SJSA1 (cell line): ENCODE measurements around the gene BDP1. TPM values are rescaled to one million over a fixed set of nuclear protein-coding genes. Genes with fewer than 3 reads are reported as not detected.
A peak's percentile ranks its signal among the peaks of the same experiment; 100 is the strongest.
"Not testable (repeated sequence)": the region's sequence is repeated elsewhere in the genome, so short reads cannot be mapped to it uniquely, and the experiment has no call there.

ENCODE experiments used
- DNase-seq, 2 experiments: peaks; one replicate each; pipeline ENCODE4 v3.0.0-alpha.2; 2015 to 2020; ENCODE audit warnings: low spot score in 2 of 2, low read depth in 1 of 2
- H3K27ac ChIP-seq: fragments of 250-450 bp; sonication (Bioruptor Pico); 2 replicates; pipeline ENCODE4 v1.5.1; 2020; ENCODE audit warnings: mild to moderate bottlenecking, moderate library complexity
- H3K27me3 ChIP-seq: fragments of 250-450 bp; sonication (Bioruptor Pico); replicated peaks from 2 replicates; pipeline ENCODE4 v1.5.1; 2020; ENCODE audit warnings: mild to moderate bottlenecking, moderate library complexity
- H3K36me3 ChIP-seq: fragments of 250-450 bp; sonication (Bioruptor Pico); 2 replicates; pipeline ENCODE4 v1.5.1; 2020; ENCODE audit warnings: mild to moderate bottlenecking
- H3K4me1 ChIP-seq: fragments of 250-450 bp; sonication (Bioruptor Pico); replicated peaks from 2 replicates; pipeline ENCODE4 v1.6.1; 2021; ENCODE audit warnings: mild to moderate bottlenecking
- H3K4me3 ChIP-seq: fragments of 250-450 bp; sonication (Bioruptor Pico); 2 replicates; pipeline ENCODE4 v1.5.1; 2020; ENCODE audit warnings: mild to moderate bottlenecking
- H3K9me3 ChIP-seq: fragments of 250-450 bp; sonication (Bioruptor Pico); replicated peaks from 2 replicates; pipeline ENCODE4 v1.5.1; 2020; ENCODE audit warnings: mild to moderate bottlenecking
- total RNA-seq: library from RNA; depleted of rRNA; stranded (reverse); fragments of >200 nt; shearing (Covaris generic); gene quantifications from 2 replicates; pipeline ENCODE4 v1.2.3, GENCODE V29; 2014

BDP1 gene
- total RNA-seq, 1 experiment from 2014 or later = 27.7 TPM

DNA sequence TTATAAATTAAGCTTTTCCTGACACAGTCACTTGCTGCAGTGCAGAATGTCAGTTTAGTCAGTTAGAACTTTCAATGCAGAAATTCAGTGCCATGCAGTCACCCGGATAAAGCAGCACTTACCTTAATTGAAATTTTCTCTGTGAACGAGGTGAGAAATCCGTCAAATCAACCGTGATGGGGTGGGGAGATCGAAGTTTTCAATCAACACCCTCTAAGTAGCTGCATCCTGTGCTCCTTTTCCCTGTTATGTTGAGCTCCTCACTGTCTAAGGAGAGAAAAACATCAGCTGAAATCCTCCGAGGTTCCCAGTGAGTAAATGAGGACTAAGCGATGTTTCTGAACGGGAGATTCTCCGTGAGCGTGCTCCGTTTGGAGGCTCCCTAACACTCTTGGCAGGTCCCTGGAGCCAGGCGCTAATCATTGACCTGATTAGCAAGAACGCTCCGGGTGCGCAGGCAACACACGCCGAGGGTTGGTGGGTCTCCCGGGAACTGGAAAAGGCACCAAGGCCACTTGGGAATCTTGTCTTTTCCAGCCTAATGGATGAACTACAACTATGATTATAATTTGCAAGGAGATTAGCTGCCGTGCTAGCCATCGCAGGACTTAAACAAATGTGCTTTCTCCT lies 9.8 kb upstream of the BDP1 start:
- not testable (repeated sequence) for DNase-seq, H3K27ac ChIP-seq, H3K36me3 ChIP-seq, H3K9me3 ChIP-seq, H3K4me1 ChIP-seq, H3K4me3 ChIP-seq
- H3K27me3 ChIP-seq = peaks cover 23% of the 10 kb centered on the region

DNA sequence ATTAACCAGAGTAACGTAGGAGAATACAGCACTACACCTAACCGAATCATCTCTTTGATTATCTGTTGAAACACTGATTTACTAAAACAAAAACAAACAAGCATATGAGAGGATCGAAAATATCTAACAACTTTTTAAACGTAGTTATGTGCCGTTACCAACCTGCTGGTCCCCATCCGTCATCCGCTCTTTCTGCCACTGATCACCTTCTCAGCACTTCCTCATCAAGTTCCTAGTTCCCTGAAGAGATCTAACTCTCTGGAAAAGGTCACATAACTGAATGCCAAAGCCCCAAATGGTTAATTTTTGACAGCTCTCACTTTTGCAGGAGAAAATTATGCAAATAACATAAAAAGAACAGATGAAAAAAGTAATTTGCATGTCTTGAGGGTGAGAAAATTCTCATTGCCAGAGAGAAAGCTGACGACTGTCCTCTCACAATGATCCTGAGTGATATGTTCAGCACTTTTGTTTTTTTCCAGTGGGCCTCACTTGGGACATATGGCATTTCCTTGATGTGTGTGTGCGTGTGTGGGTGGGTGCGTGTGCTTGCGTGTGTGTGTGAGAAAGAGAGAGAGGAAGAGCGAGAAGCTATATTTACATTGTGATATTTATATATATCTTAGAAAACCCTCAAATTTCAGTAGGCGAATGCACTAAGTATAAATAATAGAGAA lies 8.8 kb upstream of the BDP1 start:
- H3K27me3 ChIP-seq = peaks cover 22% of the 10 kb centered on the region
- not testable (repeated sequence) for H3K36me3 ChIP-seq, DNase-seq, H3K9me3 ChIP-seq, H3K4me1 ChIP-seq, H3K27ac ChIP-seq, H3K4me3 ChIP-seq

DNA sequence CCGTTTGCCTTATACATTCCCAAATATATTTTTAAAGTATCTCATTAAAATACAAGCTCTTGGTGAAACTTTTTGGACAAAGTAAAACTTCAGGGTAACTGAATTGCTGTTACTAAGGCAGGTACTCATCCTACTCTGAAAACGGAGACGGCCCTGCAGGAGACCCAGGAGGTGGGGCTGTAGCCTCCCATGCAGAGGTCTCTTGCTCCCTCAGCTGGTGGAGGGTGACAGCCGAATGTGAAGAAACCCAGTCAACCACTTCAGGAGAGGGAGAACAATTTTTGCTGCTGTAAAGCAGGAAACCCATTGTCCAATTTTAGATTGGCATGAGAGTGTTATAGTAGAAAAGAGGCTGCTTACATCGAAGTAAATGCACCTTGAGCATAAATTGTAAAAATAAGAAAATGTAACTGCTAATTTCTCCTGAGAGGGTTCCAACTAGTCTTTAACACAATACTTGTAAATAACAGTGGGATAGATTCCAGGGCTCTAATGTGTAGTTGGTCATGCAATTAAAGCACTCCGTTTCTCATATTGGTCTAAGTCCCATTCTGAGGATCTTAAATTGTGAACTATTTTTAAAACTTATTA lies 8.1 kb upstream of the BDP1 start:
- not testable (repeated sequence) for H3K4me1 ChIP-seq, H3K27ac ChIP-seq, H3K4me3 ChIP-seq, H3K36me3 ChIP-seq, H3K9me3 ChIP-seq
- peaks cover 20% of the 10 kb centered on the region for H3K27me3 ChIP-seq
- DNase-seq = peak; percentile 12 to 54

DNA sequence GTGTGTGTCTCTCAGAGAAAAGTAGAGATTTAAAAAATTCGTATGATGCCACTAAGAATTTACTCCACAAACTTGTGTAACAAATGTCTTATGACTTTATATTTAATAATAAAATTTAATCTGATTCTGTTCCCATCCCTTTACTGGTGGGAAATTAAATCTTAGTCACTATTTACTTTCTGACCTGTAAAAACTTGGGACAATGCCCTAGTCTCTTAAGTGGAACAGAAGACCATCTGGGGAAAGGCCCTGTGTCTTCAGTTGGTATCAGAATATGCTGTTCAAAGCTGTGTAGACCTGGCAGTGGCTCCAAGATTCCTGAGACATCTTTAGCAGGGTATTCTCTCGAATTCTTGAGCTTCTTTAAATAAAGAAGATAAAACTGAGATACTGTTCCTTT lies 2.6 kb upstream of the BDP1 start:
- Histone ChIP-seq H3K9me3 (no peaks in the 10 kb centered on the region), H3K27ac (no peak overlapping the region), H3K4me1 (peaks cover 9% of the 10 kb centered on the region; the same call in 1 of the 2 replicates), H3K36me3 (no peaks in the 10 kb centered on the region), H3K4me3 (no peak overlapping the region), H3K27me3 (peaks cover 16% of the 10 kb centered on the region)
- DNase-seq = no peak

DNA sequence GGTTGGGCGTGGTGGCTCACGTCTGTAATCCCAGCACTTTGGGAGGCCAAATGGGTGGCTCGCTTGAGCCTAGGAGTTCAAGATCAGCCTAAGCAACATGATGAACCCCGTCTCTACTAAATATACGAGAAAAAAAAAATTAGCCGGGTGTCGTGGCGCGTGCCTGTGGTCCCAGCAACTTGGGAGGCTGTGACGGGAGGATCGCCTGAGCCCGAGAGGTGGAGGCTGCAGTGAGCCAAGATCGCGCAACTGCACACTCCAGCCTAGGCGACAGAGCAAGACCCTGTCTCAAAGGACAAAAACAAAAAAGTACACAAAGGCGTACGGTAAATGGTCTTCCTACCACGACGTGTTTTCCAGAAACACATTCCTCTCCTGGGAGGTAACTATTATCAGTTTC lies 538 bp upstream of the BDP1 start:
- Histone ChIP-seq H3K36me3 (peaks cover 16% of the 10 kb centered on the region), H3K4me3 (peak overlapping the region; percentile 76), H3K27me3 (peaks cover 10% of the 10 kb centered on the region), H3K4me1 (peaks cover 9% of the 10 kb centered on the region; the same call in 1 of the 2 replicates), H3K9me3 (no peaks in the 10 kb centered on the region), H3K27ac (peak overlapping the region; percentile 84)
- DNase-seq = no peak

DNA sequence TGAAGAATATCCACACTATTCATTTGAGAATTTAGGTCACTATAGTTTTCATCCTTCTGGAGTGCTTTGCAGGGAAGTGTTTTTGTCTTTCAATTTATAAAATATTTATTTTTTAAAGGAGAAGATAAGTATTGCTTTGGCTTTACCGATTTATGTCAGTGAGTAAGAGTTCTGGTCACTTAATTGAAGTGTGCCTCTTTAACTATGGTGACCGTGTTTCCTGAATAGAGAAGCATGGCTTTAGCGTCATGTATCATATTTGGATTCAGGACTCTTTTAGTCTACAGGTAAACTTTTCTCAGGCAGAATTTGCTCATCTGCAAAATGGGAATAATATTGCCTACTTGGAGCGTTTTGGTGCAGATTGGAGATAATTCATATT lies 902 bp downstream of the BDP1 start:
- Histone ChIP-seq H3K9me3 (no peaks in the 10 kb centered on the region), H3K27ac (no peak overlapping the region), H3K4me1 (peaks cover 9% of the 10 kb centered on the region; the same call in 1 of the 2 replicates), H3K27me3 (no peaks in the 10 kb centered on the region), H3K4me3 (peak overlapping the region; percentile 76), H3K36me3 (peaks cover 28% of the 10 kb centered on the region)
- DNase-seq = no peak

DNA sequence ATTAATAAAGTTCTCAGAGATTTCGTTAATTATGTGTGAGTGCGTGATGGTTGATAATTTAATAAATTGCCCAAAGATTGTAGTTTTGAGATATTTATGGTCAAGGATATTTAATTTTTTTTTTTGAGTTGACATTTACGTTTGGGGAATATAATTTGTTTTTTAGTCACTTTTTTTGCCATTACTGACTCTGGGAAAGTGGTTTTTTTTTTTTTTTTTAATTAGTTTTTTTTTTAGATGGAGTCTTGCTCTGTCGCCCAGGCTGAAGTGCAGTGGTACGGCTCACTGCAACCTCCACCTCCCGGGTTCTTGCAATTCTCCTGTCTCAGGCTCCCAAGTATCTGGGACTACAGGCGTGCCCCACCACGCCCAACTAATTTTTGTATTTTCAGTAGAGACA lies 1.7 kb downstream of the BDP1 start:
- no peak for DNase-seq
- H3K4me1 ChIP-seq = peaks cover 9% of the 10 kb centered on the region; the same call in 1 of the 2 replicates
- H3K36me3 ChIP-seq = peaks cover 34% of the 10 kb centered on the region
- no peak overlapping the region for H3K27ac ChIP-seq
- H3K27me3 ChIP-seq = no peaks in the 10 kb centered on the region
- H3K4me3 ChIP-seq = peak overlapping the region; percentile 76
- H3K9me3 ChIP-seq = no peaks in the 10 kb centered on the region

DNA sequence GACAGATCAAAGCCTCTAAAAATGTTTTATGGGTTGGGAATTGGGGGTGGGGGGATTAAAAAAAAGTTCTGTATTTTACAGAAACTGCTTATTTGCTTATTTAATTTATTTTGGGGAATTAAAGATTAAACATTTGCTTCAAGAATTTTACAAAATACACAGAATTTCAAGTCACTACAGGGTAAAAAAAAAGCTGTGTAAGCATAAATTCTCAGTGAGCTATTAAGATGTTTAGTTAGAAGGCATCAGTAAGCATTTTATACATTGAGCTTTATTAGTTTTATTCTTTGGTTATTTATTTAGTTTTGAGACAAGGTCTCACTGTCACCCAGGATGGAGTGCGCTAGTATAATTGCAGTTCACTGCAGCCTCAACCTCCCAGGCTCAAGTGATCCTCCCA lies 5.2 kb downstream of the BDP1 start:
- Histone ChIP-seq H3K9me3 (no peaks in the 10 kb centered on the region), H3K27me3 (no peaks in the 10 kb centered on the region), H3K4me3 (no peak overlapping the region), H3K36me3 (peaks cover 70% of the 10 kb centered on the region), H3K4me1 (peaks cover 6% of the 10 kb centered on the region; the same call in 1 of the 2 replicates), H3K27ac (no peak overlapping the region)
- no peak for DNase-seq

DNA sequence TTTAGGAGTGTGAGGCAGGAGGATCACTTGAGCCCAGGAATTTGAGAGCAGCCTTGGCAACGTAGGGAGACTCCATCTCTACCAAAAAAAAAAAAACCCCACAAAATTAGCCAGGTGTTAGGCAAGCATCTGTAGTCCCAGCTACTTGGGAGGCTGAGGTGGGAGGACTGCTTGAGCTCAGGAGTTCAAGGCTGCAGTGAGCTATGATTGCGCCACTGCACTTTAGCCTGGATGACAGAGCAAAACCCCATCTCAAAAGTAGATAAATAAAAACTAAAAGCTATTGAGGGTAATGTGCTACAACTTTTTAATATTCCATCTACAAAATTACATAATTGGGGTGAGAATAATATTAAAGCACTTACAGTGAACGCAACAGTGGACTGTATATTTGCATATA lies 5.9 kb downstream of the BDP1 start:
- DNase-seq = no peak
- H3K27me3 ChIP-seq = no peaks in the 10 kb centered on the region
- peaks cover 6% of the 10 kb centered on the region; the same call in 1 of the 2 replicates for H3K4me1 ChIP-seq
- peaks cover 77% of the 10 kb centered on the region for H3K36me3 ChIP-seq
- no peaks in the 10 kb centered on the region for H3K9me3 ChIP-seq
- H3K4me3 ChIP-seq = no peak overlapping the region
- H3K27ac ChIP-seq = no peak overlapping the region

DNA sequence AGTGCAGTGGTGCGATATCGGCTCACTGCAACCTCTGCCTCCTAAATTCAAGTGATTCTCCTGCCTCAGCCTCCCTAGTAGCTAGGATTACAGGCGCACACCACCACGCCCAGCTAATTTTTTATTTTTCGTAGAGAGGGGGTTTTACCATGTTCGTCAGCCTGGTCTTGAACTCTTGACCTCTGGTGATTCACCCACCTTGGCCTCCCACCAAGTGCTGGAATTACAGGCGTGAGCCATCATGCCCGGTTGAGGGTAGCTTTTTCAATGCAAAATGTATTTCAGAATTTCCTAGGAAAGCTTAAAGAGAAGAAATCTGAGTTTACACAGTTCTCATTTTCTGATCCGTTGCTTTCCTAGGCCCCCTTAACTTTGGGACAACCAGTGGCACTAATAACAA lies 15.7 kb downstream of the BDP1 start:
- Histone ChIP-seq H3K27ac (no peak overlapping the region), H3K9me3 (no peaks in the 10 kb centered on the region)
- peak; percentile 30 to 56 for DNase-seq

DNA sequence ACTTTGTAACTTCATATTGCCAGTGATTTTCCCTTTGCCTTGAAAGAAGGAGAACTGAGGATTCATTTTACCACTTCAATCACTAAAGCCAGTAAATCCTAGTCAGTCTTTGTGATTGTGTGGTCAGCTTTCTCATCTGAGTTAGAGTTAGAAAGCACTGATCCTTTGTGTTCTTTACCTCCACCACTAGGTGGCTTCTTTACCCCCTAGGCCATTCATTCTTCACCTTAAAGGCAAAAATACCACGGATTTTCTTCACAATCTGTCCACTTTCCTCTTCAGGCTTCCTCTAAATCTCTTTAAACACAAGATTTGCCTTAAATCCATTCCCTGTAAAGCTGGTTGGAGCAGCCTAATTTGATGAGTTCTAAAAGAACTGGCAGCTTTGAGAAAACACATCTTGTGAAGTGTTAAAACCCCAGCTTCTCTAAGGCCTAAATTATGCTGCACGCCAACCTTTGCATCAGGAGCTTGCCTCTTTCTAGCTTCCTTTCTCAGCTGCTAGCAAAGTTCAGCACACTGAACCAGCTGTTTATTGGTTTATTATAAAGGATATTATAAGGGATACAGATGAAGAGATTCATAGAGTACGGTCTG lies 20.4 kb downstream of the BDP1 start:
- DNase-seq = peak in 1 of 2 experiments; percentile 16
- Histone ChIP-seq H3K4me1 (peaks cover 7% of the 10 kb centered on the region), H3K9me3 (no peaks in the 10 kb centered on the region), H3K36me3 (peaks cover 63% of the 10 kb centered on the region), H3K4me3 (no peak overlapping the region), H3K27me3 (no peaks in the 10 kb centered on the region), H3K27ac (no peak overlapping the region)

More for the DNA sequence above, 15.7 kb downstream of the BDP1 start:
- Histone ChIP-seq H3K27me3 (no peaks in the 10 kb centered on the region), H3K36me3 (peaks cover 66% of the 10 kb centered on the region), H3K4me3 (no peak overlapping the region), H3K4me1 (peaks cover 18% of the 10 kb centered on the region)

DNA sequence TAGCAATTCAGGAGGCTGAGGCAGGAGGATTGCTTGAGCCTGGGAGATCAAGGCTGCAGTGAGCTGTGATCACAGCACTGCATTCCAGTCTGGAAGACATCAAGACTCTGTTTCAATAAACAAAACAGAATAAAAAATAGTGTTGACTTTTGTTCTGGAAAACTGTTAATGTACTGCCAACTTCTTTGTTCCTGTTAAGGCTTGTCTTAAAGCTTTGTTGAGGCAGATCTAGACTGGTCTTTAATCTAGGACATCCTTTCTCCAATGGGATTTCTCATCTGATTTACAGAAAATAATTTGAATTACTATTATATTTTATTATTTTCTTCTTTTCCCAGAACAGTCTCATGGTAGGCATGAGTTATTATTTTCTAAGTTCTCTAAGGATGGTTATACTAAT lies 26.0 kb downstream of the BDP1 start:
- no peaks in the 10 kb centered on the region for H3K27me3 ChIP-seq
- DNase-seq = no peak
- H3K36me3 ChIP-seq = peaks cover 62% of the 10 kb centered on the region
- no peak overlapping the region for H3K4me3 ChIP-seq
- no peaks in the 10 kb centered on the region for H3K9me3 ChIP-seq
- no peak overlapping the region for H3K27ac ChIP-seq
- peaks cover 29% of the 10 kb centered on the region for H3K4me1 ChIP-seq

DNA sequence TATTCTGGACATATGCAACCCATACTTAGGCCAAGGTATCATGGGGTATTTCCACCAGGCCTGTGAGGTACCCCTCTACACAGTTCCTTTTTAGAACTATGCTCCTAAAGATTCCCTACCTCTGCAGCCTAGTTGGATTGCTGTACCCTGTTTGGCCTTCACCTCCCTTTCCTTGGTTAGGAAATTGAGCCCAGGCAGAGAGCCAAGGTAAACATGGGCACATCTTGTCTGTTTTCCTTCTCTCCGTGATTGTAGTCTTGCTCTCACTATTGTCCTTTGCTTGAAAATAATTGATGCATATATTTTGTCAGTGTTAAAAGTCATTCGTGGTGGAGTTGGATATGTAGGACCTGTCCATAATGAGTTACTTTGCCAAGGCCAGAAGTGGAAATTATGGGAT lies 26.7 kb downstream of the BDP1 start:
- Histone ChIP-seq H3K4me1 (peaks cover 29% of the 10 kb centered on the region), H3K36me3 (peaks cover 62% of the 10 kb centered on the region), H3K27me3 (no peaks in the 10 kb centered on the region), H3K4me3 (no peak overlapping the region), H3K9me3 (no peaks in the 10 kb centered on the region), H3K27ac (no peak overlapping the region)
- DNase-seq = peak in 1 of 2 experiments; percentile 42

DNA sequence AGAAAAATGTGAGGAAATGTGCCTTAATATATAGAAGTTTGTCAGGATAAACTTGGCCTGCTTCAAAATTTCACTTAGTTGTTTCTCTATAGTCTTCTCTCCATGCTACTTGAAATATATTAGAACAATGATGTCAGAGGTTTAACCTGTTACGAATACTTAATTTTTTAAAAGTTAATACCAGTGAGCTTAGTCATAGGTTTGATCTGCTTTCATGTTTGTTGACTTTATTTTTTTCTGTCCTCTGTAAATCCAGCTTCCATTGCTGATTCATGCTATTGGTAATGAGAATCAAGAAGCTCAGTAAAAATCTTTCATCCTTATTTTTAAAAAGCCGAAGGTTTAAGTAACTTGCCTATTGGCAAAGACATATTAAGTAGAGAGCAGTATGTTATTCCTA lies 27.9 kb downstream of the BDP1 start:
- Histone ChIP-seq H3K9me3 (no peaks in the 10 kb centered on the region), H3K4me3 (no peak overlapping the region), H3K36me3 (peaks cover 65% of the 10 kb centered on the region), H3K4me1 (peaks cover 29% of the 10 kb centered on the region), H3K27me3 (no peaks in the 10 kb centered on the region), H3K27ac (peak overlapping the region; percentile 62)
- peak in 1 of 2 experiments; percentile 69 for DNase-seq
